ENCODE measurements around the gene NR0B2. TPM values are rescaled to one million over a fixed set of nuclear protein-coding genes. Genes with fewer than 3 reads are reported as not detected.

Gene NR0B2
- total RNA-seq, 1 experiment from 2014 or later: not detected

- POLR2A ChIA-PET (ENCODE audit: unreplicated experiment): interaction anchor here (0.6 kb wide), 1 partner anchor 47 kb away, joined by 55 read pairs; no protein-coding TSS in a partner anchor
- DNase-seq (peak; percentile 90), ATAC-seq (peak; percentile 77)
- intact Hi-C loops (cut with micrococcal nuclease): no loop called here
- H4K20me1 ChIP-seq (ENCODE audit: low read length): no peaks in the 10 kb centered on the region
- no peaks in the 10 kb centered on the region for H3F3A ChIP-seq (ENCODE audit: low read length, unreplicated experiment)
- peak within 1 kb of the TSS; percentile 94 for H3K4me3 ChIP-seq (ENCODE audit: low read length)
- H3K4me1 ChIP-seq (ENCODE audit: insufficient read depth, low read length): peaks cover 25% of the 10 kb centered on the region
- H2AFZ ChIP-seq (ENCODE audit: low read length): peak within 1 kb of the TSS; percentile 80
- no peaks in the 10 kb centered on the region for H3K36me3 ChIP-seq (ENCODE audit: low read depth, low read length)
- peak within 1 kb of the TSS; percentile 93 for H3K9ac ChIP-seq (ENCODE audit: low read length)
- H3K79me2 ChIP-seq (ENCODE audit: low read length): peaks cover 25% of the 10 kb centered on the region
- no peaks in the 10 kb centered on the region for H3K9me3 ChIP-seq (ENCODE audit: low read length)
- peak within 1 kb of the TSS; percentile 43 for H3K27ac ChIP-seq (ENCODE audit: low read length)
- no TSS peak for BruUV-seq (replicated peaks)
- H3K4me2 ChIP-seq (ENCODE audit: low read length): peak within 1 kb of the TSS; percentile 80
- no peaks in the 10 kb centered on the region for H3K27me3 ChIP-seq (ENCODE audit: low read length)
- no peak for TF ChIP-seq EZH2 (IDR thresholded peaks at IDR 0.05; ENCODE audit: low read length, unreplicated experiment)
- peak; percentile 26; the same call in 1 of the 2 replicates for TF ChIP-seq CTCF (conservative IDR thresholded peaks at IDR 0.05; ENCODE audit: low read depth, low read length)
- CTCF ChIA-PET: no interaction called here
- H3K9me2 ChIP-seq (replicated peaks; ENCODE audit: low read length): no peaks in the 10 kb centered on the region
Measured at GRCh38 chr1:26959722-26960624, 46.2 kb upstream of the NR0B2 start, which contains the start of gene KDF1. TSS of gene KDF1 (minus strand) at chr1:26960468. CDS start at chr1:26952380, 8,088 bp downstream.

- Histone ChIP-seq H3K4me2 (ENCODE audit: low read length) (peak overlapping the region; percentile 80), H3K9me2 (replicated peaks; ENCODE audit: low read length) (no peaks in the 10 kb centered on the region), H3F3A (ENCODE audit: low read length, unreplicated experiment) (no peaks in the 10 kb centered on the region), H3K27ac (ENCODE audit: low read length) (no peak overlapping the region), H3K27me3 (ENCODE audit: low read length) (no peaks in the 10 kb centered on the region), H4K20me1 (ENCODE audit: low read length) (no peaks in the 10 kb centered on the region), H3K36me3 (ENCODE audit: low read depth, low read length) (no peaks in the 10 kb centered on the region), H3K79me2 (ENCODE audit: low read length) (peaks cover 25% of the 10 kb centered on the region), H2AFZ (ENCODE audit: low read length) (peak overlapping the region; percentile 80; the same call in 1 of the 2 replicates), H3K9ac (ENCODE audit: low read length) (peak overlapping the region; percentile 93), H3K4me1 (ENCODE audit: insufficient read depth, low read length) (peaks cover 25% of the 10 kb centered on the region), H3K9me3 (ENCODE audit: low read length) (no peaks in the 10 kb centered on the region), H3K4me3 (ENCODE audit: low read length) (peak overlapping the region; percentile 94)
- intact Hi-C loops (cut with micrococcal nuclease): no loop called here
- POLR2A ChIA-PET (ENCODE audit: unreplicated experiment): interaction anchor here (0.6 kb wide), 1 partner anchor 48 kb away, joined by 55 read pairs; no protein-coding TSS in a partner anchor
- CTCF ChIA-PET: no interaction called here
- TF ChIP-seq EZH2 (IDR thresholded peaks at IDR 0.05; ENCODE audit: low read length, unreplicated experiment): no peak
- no peak for TF ChIP-seq CTCF (conservative IDR thresholded peaks at IDR 0.05; ENCODE audit: low read depth, low read length)
- no peak for TF ChIP-seq EZH2phosphoT487 (IDR thresholded peaks at IDR 0.05; ENCODE audit: borderline replicate concordance, low read length)
- ATAC-seq: no peak
- BruUV-seq (replicated peaks): no TSS peak
- DNase-seq: no peak
Measured at GRCh38 chr1:26959270-26959669, 45.5 kb upstream of the NR0B2 start.

GRCh38 chr1:26957306-26957705 is 43.5 kb upstream of the NR0B2 start:
- no peak overlapping the region for H3K4me3 ChIP-seq (ENCODE audit: low read length)
- H3K9ac ChIP-seq (ENCODE audit: low read length): no peak overlapping the region
- ATAC-seq: no peak
- CTCF ChIA-PET: no interaction called here
- H3K79me2 ChIP-seq (ENCODE audit: low read length): peaks cover 25% of the 10 kb centered on the region
- TSS peak; percentile 13 for BruUV-seq (replicated peaks)
- no peak overlapping the region for H3K4me2 ChIP-seq (ENCODE audit: low read length)
- H3K27me3 ChIP-seq (ENCODE audit: low read length): no peaks in the 10 kb centered on the region
- no peak overlapping the region for H3K27ac ChIP-seq (ENCODE audit: low read length)
- no peaks in the 10 kb centered on the region for H4K20me1 ChIP-seq (ENCODE audit: low read length)
- POLR2A ChIA-PET (ENCODE audit: unreplicated experiment): no interaction called here
- peaks cover 4% of the 10 kb centered on the region; the same call in 1 of the 2 replicates for H3K36me3 ChIP-seq (ENCODE audit: low read depth, low read length)
- TF ChIP-seq EZH2 (IDR thresholded peaks at IDR 0.05; ENCODE audit: low read length, unreplicated experiment) (no peak), EZH2phosphoT487 (IDR thresholded peaks at IDR 0.05; ENCODE audit: borderline replicate concordance, low read length) (no peak)
- DNase-seq: no peak
- intact Hi-C loops (cut with micrococcal nuclease): no loop called here
- no peaks in the 10 kb centered on the region for H3K9me2 ChIP-seq (replicated peaks; ENCODE audit: low read length)
- H3K9me3 ChIP-seq (ENCODE audit: low read length): no peaks in the 10 kb centered on the region
- peaks cover 22% of the 10 kb centered on the region for H3K4me1 ChIP-seq (ENCODE audit: insufficient read depth, low read length)
- H2AFZ ChIP-seq (ENCODE audit: low read length): no peak overlapping the region
- no peaks in the 10 kb centered on the region for H3F3A ChIP-seq (ENCODE audit: low read length, unreplicated experiment)
